SK-N-SH (cell line): Measurements from ENCODE around the gene PLVAP. TPM values are rescaled to one million over a fixed set of nuclear protein-coding genes. Genes with fewer than 3 reads are reported as not detected.

Experiments
- CTCF ChIA-PET: fragments of 300-600, 350-600 bp; formaldehyde crosslinking; extraction: SDS; loops from one replicate; lab custom pipeline; 2021; lab: Yijun Ruan, JAX
- POLR2A ChIA-PET: fragments of 350-600 bp; sonication (Branson Sonifier 250); formaldehyde crosslinking; extraction: SDS; loops from one replicate; lab custom pipeline; 2020; ENCODE audit warnings: antibody characterized with exemption, inconsistent platforms; lab: Yijun Ruan, JAX
- DNase-seq: peaks from one replicate; pipeline ENCODE4 v3.0.0; 2012
- H2AFZ ChIP-seq: fragments of 200-600 bp; sonication (generic); 2 replicates; pipeline ENCODE4 v1.8.1; 2016; ENCODE audit warnings: antibody characterized with exemption, mild to moderate bottlenecking, low read depth
- H3F3A ChIP-seq: fragments of 200-600 bp; sonication (generic); replicated peaks from 2 replicates; pipeline ENCODE3; 2016; ENCODE audit warnings: antibody characterized with exemption, mild to moderate bottlenecking; ENCODE audit not compliant: insufficient read depth
- H3K27ac ChIP-seq, 2 experiments: fragments of 200-500 bp in 1 of 2; fragments of 200-600 bp in 1 of 2; sonication (Bioruptor generic) in 1 of 2; sonication (generic), shearing (Covaris generic) in 1 of 2; 2 replicates each; pipeline versions ENCODE4 v1.5.1 to v1.6.1; 2014 to 2016; ENCODE audit warnings: low read depth in 2 of 2, inconsistent platforms in 1 of 2, low read length in 1 of 2, mild to moderate bottlenecking in 1 of 2, mixed read lengths in 1 of 2
- H3K27me3 ChIP-seq: fragments of 200-600 bp; sonication (generic), shearing (Covaris generic); 2 replicates; pipeline ENCODE4 v1.6.1; 2016; ENCODE audit warnings: mixed run types; ENCODE audit not compliant: insufficient read depth
- H3K36me3 ChIP-seq, 2 experiments: fragments of 200-500 bp in 1 of 2; fragments of 200-600 bp in 1 of 2; sonication (Bioruptor generic) in 1 of 2; sonication (generic) in 1 of 2; replicated peaks in 1 of 2; 2 replicates each; pipeline versions ENCODE3 to v1.5.1; 2014 to 2016; ENCODE audit warnings: low read length in 1 of 2, mild to moderate bottlenecking in 1 of 2; ENCODE audit not compliant: insufficient read depth in 2 of 2, control insufficient read depth in 1 of 2
- H3K4me1 ChIP-seq, 2 experiments: fragments of 200-500 bp in 1 of 2; fragments of 200-600 bp in 1 of 2; sonication (Bioruptor generic) in 1 of 2; sonication (generic), shearing (Covaris generic) in 1 of 2; 2 replicates each; pipeline versions ENCODE4 v1.5.1 to v1.6.1; 2014 to 2016; ENCODE audit warnings: low read depth in 1 of 2, low read length in 1 of 2, mixed run types in 1 of 2; ENCODE audit not compliant: insufficient read depth in 2 of 2, control insufficient read depth in 1 of 2
- H3K4me2 ChIP-seq: fragments of 200-600 bp; sonication (generic), shearing (Covaris generic); 2 replicates; pipeline ENCODE4 v1.6.1; 2017; ENCODE audit warnings: mixed run types
- H3K4me3 ChIP-seq, 2 experiments: fragments of 200-500 bp in 1 of 2; fragments of 200-600 bp in 1 of 2; sonication (Bioruptor generic) in 1 of 2; sonication (generic), shearing (Covaris generic) in 1 of 2; 2 replicates each; pipeline versions ENCODE4 v1.5.1 to v1.8.1; 2014 to 2016; ENCODE audit warnings: low read depth in 2 of 2, inconsistent platforms in 1 of 2, low read length in 1 of 2, mild to moderate bottlenecking in 1 of 2, mixed read lengths in 1 of 2, moderate library complexity in 1 of 2
- H3K79me2 ChIP-seq: fragments of 200-600 bp; sonication (generic); 2 replicates; pipeline ENCODE4 v1.8.1; 2017; ENCODE audit warnings: mild to moderate bottlenecking; ENCODE audit not compliant: insufficient read depth
- H3K9ac ChIP-seq: fragments of 200-600 bp; sonication (generic); 2 replicates; pipeline ENCODE4 v1.6.1; 2017; ENCODE audit warnings: mixed run types
- H3K9me2 ChIP-seq: fragments of 200-600 bp; sonication (generic); 2 replicates; pipeline ENCODE4 v1.6.1; 2017; ENCODE audit warnings: mixed run types
- H3K9me3 ChIP-seq: fragments of 200-600 bp; sonication (generic); 2 replicates; pipeline ENCODE4 v1.6.1; 2017; ENCODE audit warnings: mixed run types, mild to moderate bottlenecking, moderate library complexity
- H4K20me1 ChIP-seq: fragments of 200-600 bp; sonication (generic); 2 replicates; pipeline ENCODE4 v1.6.1; 2017; ENCODE audit warnings: mild to moderate bottlenecking, mixed run types; ENCODE audit not compliant: insufficient read depth
- CTCF ChIP-seq: fragments of 200-600 bp; sonication (generic); IDR thresholded peaks from 2 replicates; pipeline ENCODE4 v1.6.1; 2017; ENCODE audit warnings: antibody characterized with exemption, mild to moderate bottlenecking, moderate library complexity
- ELF1 ChIP-seq: IDR thresholded peaks from 2 replicates; pipeline ENCODE4 v1.4.0; 2012
- EP300 ChIP-seq, 2 experiments: IDR thresholded peaks; 2 replicates each; pipeline versions ENCODE4 v1.4.0 to v1.6.1; 2012; ENCODE audit warnings: borderline replicate concordance in 1 of 2, low read depth in 1 of 2, low read length in 1 of 2
- FOXJ3 ChIP-seq: sonication (generic); formaldehyde crosslinking; IDR thresholded peaks from 2 replicates; pipeline ENCODE4 v1.5.1; 2020; ENCODE audit warnings: mild to moderate bottlenecking, missing genetic modification reagents
- FOXM1 ChIP-seq: IDR thresholded peaks from 2 replicates; pipeline ENCODE4 v1.4.0; 2012; ENCODE audit warnings: low read depth, mild to moderate bottlenecking
- IRF3 ChIP-seq: fragments of 150-350 bp; IDR thresholded peaks from 2 replicates; pipeline ENCODE4 v1.6.1; 2016; ENCODE audit warnings: mild to moderate bottlenecking, low read depth, low read length
- JUND ChIP-seq: IDR thresholded peaks from 2 replicates; pipeline ENCODE4 v1.4.0; 2012
- MAX ChIP-seq: IDR thresholded peaks from 2 replicates; pipeline ENCODE4 v1.4.0; 2012; ENCODE audit warnings: low read depth
- MXI1 ChIP-seq: IDR thresholded peaks from 2 replicates; pipeline ENCODE4 v1.6.1; 2012; ENCODE audit warnings: mild to moderate bottlenecking, low read depth, low read length, improper control_type of control experiment
- NFIC ChIP-seq: IDR thresholded peaks from 2 replicates; pipeline ENCODE4 v1.4.0; 2012; ENCODE audit warnings: borderline replicate concordance
- NRF1 ChIP-seq: IDR thresholded peaks from 2 replicates; pipeline ENCODE4 v1.6.1; 2012; ENCODE audit warnings: low read depth, mild to moderate bottlenecking, low read length
- RAD21 ChIP-seq: IDR thresholded peaks from 2 replicates; pipeline ENCODE4 v1.6.1; 2012; ENCODE audit warnings: mild to moderate bottlenecking, low read length
- RCOR1 ChIP-seq: fragments of 150-350 bp; IDR thresholded peaks from 2 replicates; pipeline ENCODE4 v1.6.1; 2017; ENCODE audit warnings: antibody characterized with exemption, low read length
- RFX5 ChIP-seq: IDR thresholded peaks from 2 replicates; pipeline ENCODE4 v1.6.1; 2012; ENCODE audit warnings: mild to moderate bottlenecking, improper control_type of control experiment, low read length
- SMC3 ChIP-seq: IDR thresholded peaks from 2 replicates; pipeline ENCODE4 v1.6.1; 2012; ENCODE audit warnings: low read depth, low read length, improper control_type of control experiment
- TAF1 ChIP-seq: IDR thresholded peaks from 2 replicates; pipeline ENCODE4 v1.6.1; 2012; ENCODE audit warnings: low read depth, mild to moderate bottlenecking, low read length, moderate library complexity, borderline replicate concordance
- USF1 ChIP-seq: IDR thresholded peaks from 2 replicates; pipeline ENCODE4 v1.4.0; 2012; ENCODE audit warnings: low read depth, borderline replicate concordance
- USF2 ChIP-seq: fragments of 150-350 bp; IDR thresholded peaks from 2 replicates; pipeline ENCODE4 v1.6.1; 2017; ENCODE audit warnings: antibody characterized with exemption, low read length, low read depth, borderline replicate concordance
- WGBS: methylation state at CpG from one replicate; pipeline ENCODE4 v1.1.6; 2017; ENCODE audit warnings: low lambda C conversion rate; 5-methylcytosine and 5-hydroxymethylcytosine counted together
- polyA plus RNA-seq, 3 experiments: library from polyadenylated mRNA; depleted of rRNA; stranded (reverse); fragments of >200 nt; gene quantifications; 2 replicates each; pipeline ENCODE4 v1.2.3, GENCODE V29; 2012

Gene PLVAP
- polyA plus RNA-seq, 1 of the 3 experiments (the other 2 are of a cell fraction): not detected

GRCh38 chr19:17424743-17425365, 47.7 kb upstream of the PLVAP start:
- Histone ChIP-seq H3F3A (peaks cover 4% of the 10 kb centered on the region), H3K4me1 (peaks cover 0 to 4% of the 10 kb centered on the region in 2 experiments; a peak in 1 of 4 replicates), H3K9ac (no peak overlapping the region), H3K36me3 (peaks cover 3 to 7% of the 10 kb centered on the region in 2 experiments), H3K9me3 (no peaks in the 10 kb centered on the region), H3K79me2 (no peaks in the 10 kb centered on the region), H3K27ac (no peak overlapping the region), H4K20me1 (no peaks in the 10 kb centered on the region), H3K4me2 (no peak overlapping the region), H3K9me2 (no peaks in the 10 kb centered on the region), H3K4me3 (peak overlapping the region in 1 of 2 experiments; percentile 26; a peak in 1 of 4 replicates), H3K27me3 (no peaks in the 10 kb centered on the region), H2AFZ (no peak overlapping the region)
- ChIA-PET CTCF (interaction anchor here (0.6 to 1.3 kb wide), 8 partner anchors 10 to 179 kb away, joined by 3 to 7 read pairs (median 4); partner anchors contain the start of gene TMEM221), POLR2A (no interaction called here)
- 52% methylated on average over 19 of the region's 27 CpGs for WGBS
- peak; percentile 91 for DNase-seq
- TF ChIP-seq SMC3: peak; percentile 40
- TF ChIP-seq CTCF: peak; percentile 45
- peak; percentile 51 for TF ChIP-seq RAD21
- TF ChIP-seq NFIC: no peak
- TF ChIP-seq NRF1: no peak

- Histone ChIP-seq H3K4me3 (no peak overlapping the region), H3F3A (peaks cover 11% of the 10 kb centered on the region), H3K4me2 (no peak overlapping the region), H3K9me3 (no peaks in the 10 kb centered on the region), H4K20me1 (no peaks in the 10 kb centered on the region), H2AFZ (no peak overlapping the region), H3K79me2 (no peaks in the 10 kb centered on the region), H3K9ac (no peak overlapping the region), H3K4me1 (peaks cover 0 to 8% of the 10 kb centered on the region in 2 experiments; a peak in 1 of 4 replicates), H3K27me3 (no peaks in the 10 kb centered on the region), H3K27ac (no peak overlapping the region), H3K36me3 (peaks cover 3 to 7% of the 10 kb centered on the region in 2 experiments), H3K9me2 (no peaks in the 10 kb centered on the region)
- ChIA-PET CTCF (interaction anchor here (1.2 to 1.5 kb wide), 2 partner anchors 31 to 35 kb away, joined by 3 read pairs; no protein-coding TSS in a partner anchor), POLR2A (no interaction called here)
- WGBS: 90% methylated on average over 10 of the region's 20 CpGs
- DNase-seq: no peak
- no peak for TF ChIP-seq RFX5
- TF ChIP-seq FOXJ3: no peak
- TF ChIP-seq IRF3: no peak
- TF ChIP-seq USF1: no peak
- no peak for TF ChIP-seq SMC3
- TF ChIP-seq USF2: no peak
- TF ChIP-seq EP300 (IDR thresholded peaks at IDR 0.05; ENCODE audit: borderline replicate concordance in 1 of 2, low read depth in 1 of 2, low read length in 1 of 2): no peak
- TF ChIP-seq CTCF: no peak
- no peak for TF ChIP-seq TAF1
- TF ChIP-seq FOXM1: no peak
- no peak for TF ChIP-seq MAX
- no peak for TF ChIP-seq RCOR1
- no peak for TF ChIP-seq ELF1
- no peak for TF ChIP-seq JUND
- TF ChIP-seq MXI1: no peak
These were observed 46.5 kb upstream of the PLVAP start for GRCh38 chr19:17423429-17424208.
